ENCODE results near the gene CPB1.

- TF ChIP-seq REST (IDR thresholded peaks at IDR 0.05): no peak
- no peak for TF ChIP-seq CTCF (IDR thresholded peaks at IDR 0.05; ENCODE audit: low read depth, low read length, missing input control)
- TF ChIP-seq MAX (IDR thresholded peaks at IDR 0.05): no peak
- no peak for TF ChIP-seq TAF1 (conservative IDR thresholded peaks at IDR 0.05)
- no peak for TF ChIP-seq YY1 (IDR thresholded peaks at IDR 0.05)
- no peak for TF ChIP-seq ATF3 (IDR thresholded peaks at IDR 0.05)
Observed at GRCh38 chr3:148845756-148846395, 18.3 kb downstream of the CPB1 start.

Data from liver (tissue), 3 donors.